ENCODE measurements around the gene CYRIA. TPM values are rescaled to one million over a fixed set of nuclear protein-coding genes. Genes with fewer than 3 reads are reported as not detected.

Gene CYRIA
- polyA plus RNA-seq, 1 donor (not counting 4 experiments of a cell fraction or from before 2014, with no cell fraction given), result 0.79 TPM

- Histone ChIP-seq H3K4me2 (ENCODE audit: control insufficient read depth, extremely low read depth, insufficient read depth, low read depth, low read length) (no peak overlapping the region), H3K4me3 (ENCODE audit: control insufficient read depth in 2 of 3, extremely low read depth in 1 of 3, insufficient read depth in 2 of 3, low read depth in 1 of 3, low read length in 3 of 3) (no peak overlapping the region), H2AFZ (ENCODE audit: control insufficient read depth, low read length) (no peak overlapping the region), H3K9me3 (ENCODE audit: control insufficient read depth, low read depth, low read length) (no peaks in the 10 kb centered on the region), H3K27ac (ENCODE audit: control insufficient read depth, insufficient read depth, low read length) (no peak overlapping the region), H4K20me1 (ENCODE audit: control insufficient read depth, extremely low read depth, insufficient read depth, low read length) (no peaks in the 10 kb centered on the region), H3K79me2 (ENCODE audit: control insufficient read depth, insufficient read depth, low read length) (no peaks in the 10 kb centered on the region), H3K36me3 (ENCODE audit: control insufficient read depth in 2 of 2, extremely low read depth in 1 of 2, insufficient read depth in 2 of 2, low read length in 2 of 2) (no peaks in the 10 kb centered on the region), H3K4me1 (ENCODE audit: control insufficient read depth, extremely low read depth, insufficient read depth, low read length) (no peaks in the 10 kb centered on the region), H3K9me1 (ENCODE audit: control insufficient read depth, extremely low read depth, insufficient read depth, low read length) (no peaks in the 10 kb centered on the region), H3K9ac (ENCODE audit: control insufficient read depth, extremely low read depth, insufficient read depth, low read length) (no peak overlapping the region), H3K27me3 (ENCODE audit: control insufficient read depth, extremely low read depth, insufficient read depth, low read length) (no peaks in the 10 kb centered on the region)
- FAIRE-seq, result no peak
- dilution Hi-C loops (cut with MboI; ENCODE audit: extremely low pct_ligation_motif_present, low sequenced_read_pairs), result no loop called here
- no peak for TF ChIP-seq CTCF (optimal IDR thresholded peaks at IDR 0.05 in 1 of 3, IDR thresholded peaks at IDR 0.05 in 1 of 3, conservative IDR thresholded peaks at IDR 0.05 in 1 of 3; ENCODE audit: extremely low read depth in 1 of 3, insufficient read depth in 2 of 3, low read length in 3 of 3)
- no peak for TF ChIP-seq EZH2 (IDR thresholded peaks at IDR 0.05; ENCODE audit: low read length)
- no peak for DNase-seq (ENCODE audit: low read depth, low spot score)
These were observed 35.9 kb downstream of the CYRIA start for GRCh38 chr2:16629770-16630169.

GRCh38 chr2:16629044-16629443 is 36.6 kb downstream of the CYRIA start:
- no peaks in the 10 kb centered on the region for H3K27me3 ChIP-seq (ENCODE audit: control insufficient read depth, extremely low read depth, insufficient read depth, low read length)
- H3K4me1 ChIP-seq (ENCODE audit: control insufficient read depth, extremely low read depth, insufficient read depth, low read length), result no peaks in the 10 kb centered on the region
- no peak overlapping the region for H2AFZ ChIP-seq (ENCODE audit: control insufficient read depth, low read length)
- H3K9me3 ChIP-seq (ENCODE audit: control insufficient read depth, low read depth, low read length), result no peaks in the 10 kb centered on the region
- dilution Hi-C loops (cut with MboI; ENCODE audit: extremely low pct_ligation_motif_present, low sequenced_read_pairs), result no loop called here
- H3K4me3 ChIP-seq (ENCODE audit: control insufficient read depth in 2 of 3, extremely low read depth in 1 of 3, insufficient read depth in 2 of 3, low read depth in 1 of 3, low read length in 3 of 3), result no peak overlapping the region
- no peak for TF ChIP-seq EZH2 (IDR thresholded peaks at IDR 0.05; ENCODE audit: low read length)
- TF ChIP-seq CTCF (optimal IDR thresholded peaks at IDR 0.05 in 1 of 3, IDR thresholded peaks at IDR 0.05 in 1 of 3, conservative IDR thresholded peaks at IDR 0.05 in 1 of 3; ENCODE audit: extremely low read depth in 1 of 3, insufficient read depth in 2 of 3, low read length in 3 of 3), result no peak
- H3K9me1 ChIP-seq (ENCODE audit: control insufficient read depth, extremely low read depth, insufficient read depth, low read length), result no peaks in the 10 kb centered on the region
- H3K27ac ChIP-seq (ENCODE audit: control insufficient read depth, insufficient read depth, low read length), result no peak overlapping the region
- H3K9ac ChIP-seq (ENCODE audit: control insufficient read depth, extremely low read depth, insufficient read depth, low read length), result no peak overlapping the region
- H3K36me3 ChIP-seq (ENCODE audit: control insufficient read depth in 2 of 2, extremely low read depth in 1 of 2, insufficient read depth in 2 of 2, low read length in 2 of 2), result no peaks in the 10 kb centered on the region
- FAIRE-seq (no peak), DNase-seq (ENCODE audit: low read depth, low spot score) (no peak)
- H3K79me2 ChIP-seq (ENCODE audit: control insufficient read depth, insufficient read depth, low read length), result no peaks in the 10 kb centered on the region
- H4K20me1 ChIP-seq (ENCODE audit: control insufficient read depth, extremely low read depth, insufficient read depth, low read length), result no peaks in the 10 kb centered on the region
- H3K4me2 ChIP-seq (ENCODE audit: control insufficient read depth, extremely low read depth, insufficient read depth, low read depth, low read length), result no peak overlapping the region
